ENCODE measurements around the gene ROM1. TPM values are rescaled to one million over a fixed set of nuclear protein-coding genes. Genes with fewer than 3 reads are reported as not detected.
A peak's percentile ranks its signal among the peaks of the same experiment; 100 is the strongest.
"Not testable (repeated sequence)": the region's sequence is repeated elsewhere in the genome, so short reads cannot be mapped to it uniquely, and the experiment has no call there.

Gene ROM1
- total RNA-seq, 1 experiment from 2014 or later = 0.94 TPM

- POLR2A ChIA-PET = no interaction called here
- Mint-ChIP-seq H3K27me3 (ENCODE audit: low read depth) (peaks cover 9% of the 10 kb centered on the region; the same call in 1 of the 2 replicates), H3K27ac (peak overlapping the region; percentile 41; the same call in 1 of the 2 replicates), H3K36me3 (no peaks in the 10 kb centered on the region), H3K4me3 (no peak overlapping the region), H3K4me1 (peaks cover 24% of the 10 kb centered on the region), H3K9me3 (no peaks in the 10 kb centered on the region)
- CTCF ChIA-PET = interaction anchor here (1.1 kb wide), 1 partner anchor 23 kb away, joined by 5 read pairs; the partner anchor contains the start of gene TUT1
- TF ChIP-seq JUN (CRISPR knock-in tag; IDR thresholded peaks at IDR 0.05) = no peak
- no peak for TF ChIP-seq EMX1 (CRISPR knock-in tag; IDR thresholded peaks at IDR 0.05)
- no peak for TF ChIP-seq AFF4 (CRISPR knock-in tag; IDR thresholded peaks at IDR 0.05; ENCODE audit: borderline replicate concordance)
- no peak for TF ChIP-seq PRDM15 (CRISPR knock-in tag; IDR thresholded peaks at IDR 0.05)
- no peak for ATAC-seq
- no peak for DNase-seq (ENCODE audit: low spot score)
Observed at GRCh38 chr11:62614275-62614674, 1.2 kb downstream of the ROM1 start.

GRCh38 chr11:62615521-62615920, 2.5 kb downstream of the ROM1 start:
- CTCF ChIA-PET = no interaction called here
- TF ChIP-seq ZNF671 (CRISPR knock-in tag; IDR thresholded peaks at IDR 0.05) (no peak), CTCF (IDR thresholded peaks at IDR 0.05) (no peak), TP53 (CRISPR knock-in tag; IDR thresholded peaks at IDR 0.05) (no peak), ZNF281 (CRISPR knock-in tag; IDR thresholded peaks at IDR 0.05) (no peak)
- no peak for ATAC-seq
- H3K9me3 Mint-ChIP-seq = no peaks in the 10 kb centered on the region
- no peak overlapping the region for H3K27ac Mint-ChIP-seq
- peaks cover 21% of the 10 kb centered on the region for H3K4me1 Mint-ChIP-seq
- H3K4me3 Mint-ChIP-seq = no peak overlapping the region
- peaks cover 7% of the 10 kb centered on the region; the same call in 1 of the 2 replicates for H3K27me3 Mint-ChIP-seq (ENCODE audit: low read depth)
- no peaks in the 10 kb centered on the region for H3K36me3 Mint-ChIP-seq
- no peak for DNase-seq (ENCODE audit: low spot score)
- POLR2A ChIA-PET = no interaction called here

- H3K27me3 Mint-ChIP-seq (ENCODE audit: low read depth); H3K9me3 Mint-ChIP-seq; DNase-seq (ENCODE audit: low spot score); H3K4me3 Mint-ChIP-seq; ATAC-seq; H3K36me3 Mint-ChIP-seq; H3K27ac Mint-ChIP-seq; POLR2A ChIA-PET; CTCF ChIA-PET: not testable (repeated sequence)
- H3K4me1 Mint-ChIP-seq = peaks cover 17% of the 10 kb centered on the region
Observed at GRCh38 chr11:62616957-62617356, 3.9 kb downstream of the ROM1 start.

All from WTC11 (cell line).